GM18502 (cell line): ENCODE data around the gene ZCWPW1.
"Not testable (repeated sequence)": the region's sequence is repeated elsewhere in the genome, so short reads cannot be mapped to it uniquely, and the experiment has no call there.

Experiments
- ATAC-seq: cut with Tn5 transposase; IDR thresholded peaks from one replicate; pipeline ENCODE4 v1.9.1; 2021; ENCODE audit warnings: mild to moderate bottlenecking; ENCODE audit not compliant: unreplicated experiment, poor library complexity

ZCWPW1 gene

GRCh38 chr7:100407285-100408180 lies 21.0 kb downstream of the ZCWPW1 start:
- no peak for ATAC-seq

DNA sequence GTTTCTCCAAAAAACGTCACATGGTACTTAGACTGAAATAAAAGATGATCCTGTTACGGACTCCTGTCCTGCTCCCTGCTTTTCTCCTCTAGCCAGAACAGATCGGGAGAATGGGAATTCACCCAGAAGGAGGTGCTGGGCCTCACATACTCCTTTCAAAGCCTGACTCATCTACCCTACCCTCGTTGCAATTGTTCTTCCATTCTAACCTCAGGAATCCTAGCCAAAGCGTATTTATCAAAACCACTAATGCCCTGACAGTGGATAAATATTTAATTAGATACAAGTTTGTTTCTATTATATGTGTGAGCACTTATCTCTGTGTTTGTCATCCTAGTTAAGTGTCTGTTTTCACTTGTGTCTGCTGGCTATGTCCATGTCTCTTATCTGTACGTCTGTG lies 21.7 kb downstream of the ZCWPW1 start:
- no peak for ATAC-seq

GRCh38 chr7:100402241-100402640 lies 26.3 kb downstream of the ZCWPW1 start:
- ATAC-seq: no peak

DNA sequence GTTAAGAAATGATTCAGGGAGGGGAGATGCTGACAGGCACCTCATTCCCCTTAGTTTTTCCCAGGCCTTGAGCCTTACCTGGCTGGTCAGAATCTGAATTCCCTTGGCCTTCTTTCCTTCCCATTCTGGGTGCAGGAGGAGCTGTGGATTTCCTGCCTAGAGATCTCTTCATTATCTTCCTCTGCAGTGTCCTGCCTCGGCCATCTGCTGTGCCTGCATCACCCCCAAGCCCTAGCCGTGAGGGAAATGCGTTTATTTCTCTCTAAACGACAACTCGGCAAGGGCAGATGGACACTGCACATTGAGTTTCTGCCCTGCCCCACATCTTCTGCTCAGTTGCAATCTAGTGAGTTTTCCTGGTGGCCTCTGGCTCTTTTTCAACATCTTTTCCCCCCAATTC lies 26.7 kb downstream of the ZCWPW1 start:
- ATAC-seq: no peak

GRCh38 chr7:100400656-100401055 lies 27.8 kb downstream of the ZCWPW1 start:
- ATAC-seq: no peak

DNA sequence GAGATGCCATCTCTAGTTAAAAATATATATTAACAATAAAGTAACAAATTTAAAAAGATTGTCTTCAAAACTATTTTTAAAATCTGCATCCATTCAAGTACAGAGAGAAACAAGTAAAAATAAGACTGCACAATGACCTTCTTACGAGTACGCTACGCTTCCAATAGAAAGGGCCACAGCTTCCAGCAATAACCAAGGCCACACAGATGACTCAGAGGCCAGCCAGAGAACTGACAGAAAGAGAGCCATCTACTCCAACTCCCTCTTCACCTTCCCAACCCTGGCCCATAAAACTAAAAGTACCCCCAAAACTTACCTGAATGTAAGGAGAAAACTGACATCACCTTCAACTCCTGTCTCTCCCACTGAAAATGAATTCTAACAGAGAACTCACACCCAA lies 28.5 kb downstream of the ZCWPW1 start:
- ATAC-seq: no peak

DNA sequence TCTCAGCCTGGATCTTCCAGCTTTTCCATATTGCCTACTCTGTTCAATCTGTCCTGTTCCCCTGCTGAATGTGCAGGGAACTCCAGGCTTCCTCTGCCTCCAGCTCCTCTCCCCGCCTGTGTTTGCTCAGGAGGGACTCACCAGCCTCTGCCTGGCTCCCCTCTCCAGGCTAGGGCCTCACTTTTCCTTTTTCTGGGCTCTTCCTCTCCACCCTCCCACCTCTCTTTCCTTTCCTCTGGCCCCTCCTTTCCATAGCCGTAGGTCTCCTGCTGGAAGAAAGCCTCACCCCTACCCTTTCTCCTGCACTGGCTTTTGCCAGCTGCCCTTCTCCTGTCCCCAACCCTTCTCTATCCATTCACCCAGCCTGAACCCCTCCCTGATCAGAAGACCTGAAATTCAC lies 30.3 kb downstream of the ZCWPW1 start:
- no peak for ATAC-seq

DNA sequence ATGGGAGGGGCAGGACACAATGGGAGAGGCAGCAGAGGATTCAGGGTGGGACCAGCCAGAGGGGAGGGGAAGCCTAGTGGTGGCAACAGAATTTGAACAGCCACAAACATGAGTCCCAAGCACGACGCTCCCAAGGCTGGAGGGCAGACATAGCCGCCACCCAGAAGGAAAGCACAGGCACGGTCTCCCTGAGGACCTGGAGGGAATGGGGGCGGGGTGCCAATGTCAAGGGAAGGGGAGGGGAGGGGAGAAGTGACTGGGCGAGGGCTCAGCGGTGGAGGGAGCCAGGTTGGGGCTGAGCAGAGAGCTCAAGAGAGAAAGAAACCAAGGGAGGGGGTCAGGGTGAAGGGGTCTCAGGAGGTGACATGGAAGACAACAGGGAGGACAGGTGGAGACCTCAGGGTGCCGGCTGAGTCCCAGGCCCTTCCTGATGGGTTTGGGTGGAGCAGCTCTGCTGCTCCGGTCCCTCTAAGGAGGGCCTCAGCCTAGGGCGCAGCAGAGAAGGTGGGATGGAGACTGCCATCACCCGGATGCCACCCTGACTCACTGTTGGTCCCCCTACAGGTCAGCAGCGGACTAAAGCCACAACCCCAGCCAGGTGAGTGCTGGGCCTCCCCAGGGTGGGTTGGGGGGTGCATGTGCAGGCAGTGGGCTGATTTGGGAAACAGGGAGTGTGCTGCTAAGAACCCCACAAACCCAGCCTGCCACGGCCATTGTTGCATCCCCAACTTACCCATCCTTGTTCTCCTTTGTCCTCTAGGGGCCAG lies 31.0 kb downstream of the ZCWPW1 start:
- ATAC-seq: no peak

DNA sequence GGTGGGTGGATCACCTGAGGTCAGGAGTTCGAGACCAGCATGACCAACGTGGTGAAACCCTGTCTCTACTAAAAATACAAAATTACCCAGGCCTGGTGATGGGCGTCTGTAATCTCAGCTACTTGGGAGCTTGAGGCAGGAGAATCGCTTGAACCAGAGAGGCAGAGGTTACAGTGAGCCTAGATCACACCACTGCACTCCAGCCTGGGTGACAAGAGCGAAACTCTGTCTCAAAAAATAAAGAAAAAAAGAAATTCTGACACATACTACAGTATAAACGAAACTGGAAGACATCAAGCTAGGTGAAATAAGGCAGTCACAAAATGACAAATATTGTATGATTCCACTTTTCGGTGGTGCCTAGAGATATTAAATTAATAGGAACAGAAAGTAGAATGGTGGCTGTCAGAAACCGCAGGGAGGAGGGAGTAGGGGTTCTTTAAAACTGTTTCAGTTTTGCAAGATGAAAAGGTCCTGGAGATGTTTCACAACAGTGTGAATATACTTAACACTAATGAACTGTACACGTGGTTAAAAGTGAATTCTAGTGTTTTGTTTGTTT lies 32.0 kb downstream of the ZCWPW1 start:
- peak; percentile 92 for ATAC-seq

- no peak for ATAC-seq
Observed at GRCh38 chr7:100394077-100394476, 34.4 kb downstream of the ZCWPW1 start.

GRCh38 chr7:100393233-100393905 lies 35.1 kb downstream of the ZCWPW1 start:
- no peak for ATAC-seq

DNA sequence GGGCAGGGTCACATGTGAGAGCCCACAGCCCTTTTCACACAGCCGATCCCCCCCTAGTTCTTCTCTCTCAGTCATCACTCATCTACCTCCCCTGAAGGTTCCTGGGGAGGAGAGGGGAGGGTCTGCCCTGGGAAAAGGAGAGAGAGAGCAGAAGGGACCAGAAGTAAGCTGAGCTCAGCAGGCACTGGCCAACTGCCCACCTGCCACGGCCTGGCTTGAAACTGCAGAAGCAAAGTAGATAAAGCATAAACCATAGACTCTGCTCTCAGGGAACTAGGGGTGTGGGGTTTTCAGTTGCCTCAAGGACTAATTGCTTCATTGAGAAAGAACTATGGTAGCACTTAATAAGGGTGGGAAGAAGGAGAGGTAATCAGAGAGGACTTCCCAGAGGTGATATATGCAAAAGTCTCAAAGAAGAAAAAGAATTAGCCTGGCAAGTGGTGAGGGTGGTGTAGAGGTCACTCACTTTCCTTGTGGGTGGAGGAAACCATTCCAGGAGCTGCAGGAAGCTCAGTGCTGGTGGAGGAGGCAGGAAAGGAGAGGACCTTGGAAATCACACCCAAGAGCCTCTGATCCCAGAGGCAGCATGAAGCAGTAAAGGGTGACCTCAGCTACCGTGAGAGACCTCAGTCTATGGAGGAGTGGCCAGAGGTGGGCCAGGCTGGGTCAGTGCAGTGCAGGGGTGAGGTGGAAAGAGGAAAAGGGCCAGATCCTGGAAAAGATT lies 38.1 kb downstream of the ZCWPW1 start:
- ATAC-seq: no peak

- no peak for ATAC-seq
Observed at GRCh38 chr7:100389437-100390088, 38.9 kb downstream of the ZCWPW1 start.

GRCh38 chr7:100387695-100388094 lies 40.8 kb downstream of the ZCWPW1 start:
- ATAC-seq: no peak

DNA sequence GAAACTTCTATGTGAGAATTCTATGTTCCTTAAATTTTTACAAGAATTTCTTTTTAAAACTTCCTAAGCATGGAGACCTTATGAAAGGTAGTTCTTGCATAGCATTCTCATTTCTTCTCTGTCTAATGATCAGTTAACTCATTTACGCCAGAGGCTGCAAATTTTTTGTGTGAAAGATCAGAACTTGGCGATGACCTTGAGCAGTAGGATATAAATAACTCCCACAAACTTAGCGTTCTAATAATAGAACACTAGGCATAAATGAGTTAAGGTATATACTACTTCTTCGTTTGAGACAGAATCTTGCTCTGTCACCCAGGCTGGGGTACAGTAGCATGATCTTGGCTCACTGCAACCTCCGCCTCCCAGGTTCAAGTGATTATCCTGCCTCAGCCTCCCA lies 41.6 kb downstream of the ZCWPW1 start:
- ATAC-seq: no peak

- no peak for ATAC-seq
Observed at GRCh38 chr7:100384628-100385294, 43.7 kb downstream of the ZCWPW1 start.

DNA sequence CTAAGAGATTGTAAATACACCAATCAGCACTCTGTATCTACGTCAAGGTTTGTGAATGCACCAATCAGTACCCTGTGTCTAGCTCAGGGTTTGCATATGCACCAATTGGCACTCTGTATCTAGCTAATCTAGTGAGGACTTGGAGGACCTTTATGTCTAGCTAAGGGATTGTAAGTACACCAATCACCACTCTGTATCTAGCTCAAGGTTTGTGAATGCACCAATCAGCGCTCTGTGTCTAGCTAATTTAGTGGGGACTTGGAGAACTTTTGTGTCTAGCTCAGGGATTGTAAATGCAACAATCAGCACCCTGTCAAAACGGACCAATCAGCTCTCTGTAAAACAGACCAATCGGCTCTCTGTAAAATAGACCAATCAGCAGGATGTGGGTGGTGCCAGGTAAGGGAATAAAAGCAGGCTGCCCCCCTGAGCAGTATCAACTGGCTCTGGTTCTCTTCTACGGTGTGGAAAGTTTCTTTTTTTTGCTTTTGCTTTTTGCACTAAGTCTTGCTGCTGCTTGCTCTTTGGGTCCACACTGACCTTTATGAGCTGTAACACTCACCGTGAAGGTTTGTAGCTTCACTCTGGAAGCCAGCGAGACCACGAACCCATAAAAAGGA lies 46.2 kb downstream of the ZCWPW1 start:
- ATAC-seq: not testable (repeated sequence)

DNA sequence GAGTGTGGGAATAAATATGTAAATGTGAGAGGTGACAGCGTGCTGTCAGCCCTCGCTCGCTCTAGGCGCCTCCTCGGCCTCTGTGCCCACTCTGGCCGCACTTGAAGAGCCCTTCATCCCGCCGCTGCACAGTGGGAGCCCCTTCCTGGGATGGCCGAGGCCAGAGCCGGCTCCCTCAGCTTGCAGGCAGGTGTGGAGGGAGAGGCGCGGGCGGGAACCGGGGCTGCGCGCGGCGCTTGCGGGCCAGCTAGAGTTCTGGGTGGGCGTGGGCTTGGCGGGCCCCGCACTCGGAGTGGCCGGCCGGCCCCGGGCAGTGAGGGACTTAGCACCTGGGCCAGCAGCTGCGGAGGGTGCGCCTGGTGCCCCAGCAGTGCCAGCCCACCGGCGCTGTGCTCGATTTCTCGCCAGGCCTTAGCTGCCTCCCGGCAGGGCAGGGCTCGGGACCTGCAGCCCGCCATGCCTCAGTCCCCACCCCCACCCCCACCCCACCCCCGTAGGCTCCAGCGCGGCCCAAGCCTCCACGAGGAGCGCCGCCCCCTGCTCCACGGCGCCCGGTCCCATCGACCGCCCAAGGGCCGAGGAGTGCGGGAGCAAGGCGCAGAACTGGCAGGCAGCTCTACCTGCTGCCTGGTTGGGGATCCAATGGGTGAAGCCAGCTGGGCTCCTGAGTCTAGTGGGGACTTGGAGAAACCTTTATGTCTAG lies 46.8 kb downstream of the ZCWPW1 start:
- ATAC-seq: not testable (repeated sequence)
